PC-3 (cell line): ENCODE measurements around the gene BAG5. TPM values are rescaled to one million over a fixed set of nuclear protein-coding genes. Genes with fewer than 3 reads are reported as not detected.
A peak's percentile ranks its signal among the peaks of the same experiment; 100 is the strongest.

ENCODE experiments used
- ATAC-seq: fragments of 200-7000 bp; cut with Tn5 transposase; 2 replicates; pipeline ENCODE4 v1.9.1; 2020; ENCODE audit warnings: mild to moderate bottlenecking, moderate library complexity
- BruUV-seq: library from RNA; stranded (reverse); fragments of 400-500 nt; replicated peaks from 2 replicates; lab custom pipeline; 2021; lab: Mats Ljungman, UMichigan
- CTCF ChIA-PET: fragments of 300-600 bp; sonication (Branson Sonifier 250); formaldehyde crosslinking; loops from one replicate; lab custom pipeline; 2022; ENCODE audit warnings: antibody characterized with exemption; lab: Charles Lee
- POLR2A ChIA-PET: fragments of 300-600 bp; sonication (Branson Sonifier 250); formaldehyde crosslinking; loops from one replicate; lab custom pipeline; 2022; ENCODE audit warnings: antibody characterized with exemption; ENCODE audit not compliant: unreplicated experiment; lab: Charles Lee
- DNase-seq: peaks from one replicate; pipeline ENCODE4 v3.0.0-alpha.2; 2015
- H2AFZ ChIP-seq: fragments of 300-600 bp; sonication (generic); 2 replicates; pipeline ENCODE4 v1.6.0; 2016; ENCODE audit warnings: antibody characterized with exemption, low read length
- H3F3A ChIP-seq: fragments of 300-600 bp; sonication (generic); one replicate; pipeline ENCODE4 v1.6.0; 2017; ENCODE audit warnings: antibody characterized with exemption, low read length, control low read depth, mild to moderate bottlenecking; ENCODE audit not compliant: unreplicated experiment
- H3K27ac ChIP-seq: fragments of 300-600 bp; sonication (generic); 2 replicates; pipeline ENCODE4 v1.5.1; 2016; ENCODE audit warnings: mild to moderate bottlenecking, low read length
- H3K27me3 ChIP-seq: fragments of 300-600 bp; sonication (generic); 2 replicates; pipeline ENCODE4 v1.6.1; 2016; ENCODE audit warnings: low read length, mixed read lengths
- H3K36me3 ChIP-seq: fragments of 300-600 bp; sonication (generic); 2 replicates; pipeline ENCODE4 v1.6.1; 2016; ENCODE audit warnings: low read depth, mixed run types, low read length, mixed read lengths
- H3K4me1 ChIP-seq: fragments of 300-600 bp; sonication (generic); 2 replicates; pipeline ENCODE4 v1.5.1; 2016; ENCODE audit warnings: low read length; ENCODE audit not compliant: insufficient read depth
- H3K4me2 ChIP-seq: fragments of 300-600 bp; sonication (generic); 2 replicates; pipeline ENCODE4 v1.6.0; 2016; ENCODE audit warnings: low read length
- H3K4me3 ChIP-seq: fragments of 300-600 bp; sonication (generic); 2 replicates; pipeline ENCODE4 v1.5.1; 2016; ENCODE audit warnings: mild to moderate bottlenecking, low read length, mixed read lengths
- H3K79me2 ChIP-seq: fragments of 300-600 bp; sonication (generic); 2 replicates; pipeline ENCODE4 v1.6.1; 2017; ENCODE audit warnings: low read length, mixed read lengths
- H3K9ac ChIP-seq: fragments of 300-600 bp; sonication (generic); 2 replicates; pipeline ENCODE4 v1.6.0; 2016; ENCODE audit warnings: mild to moderate bottlenecking, low read length
- H3K9me2 ChIP-seq: fragments of 300-600 bp; sonication (generic); replicated peaks from 2 replicates; pipeline ENCODE4 v1.6.1; 2016; ENCODE audit warnings: mixed run types, low read length, mixed read lengths
- H3K9me3 ChIP-seq: fragments of 300-600 bp; sonication (generic); 2 replicates; pipeline ENCODE4 v1.6.1; 2016; ENCODE audit warnings: low read length, mixed read lengths
- H4K20me1 ChIP-seq: fragments of 300-600 bp; sonication (generic); 2 replicates; pipeline ENCODE4 v1.6.1; 2016; ENCODE audit warnings: low read length, mixed read lengths
- CTCF ChIP-seq: fragments of 300-600 bp; sonication (generic); conservative IDR thresholded peaks from 2 replicates; pipeline ENCODE4 v1.5.1; 2017; ENCODE audit warnings: antibody characterized with exemption, low read depth, mild to moderate bottlenecking, low read length
- EZH2 ChIP-seq: fragments of 300-600 bp; sonication (generic); IDR thresholded peaks from one replicate; pipeline ENCODE4 v1.6.1; 2017; ENCODE audit warnings: antibody characterized with exemption, mild to moderate bottlenecking, low read length; ENCODE audit not compliant: unreplicated experiment
- EZH2phosphoT487 ChIP-seq: fragments of 300-600 bp; sonication (generic); IDR thresholded peaks from 2 replicates; pipeline ENCODE4 v1.6.1; 2018; ENCODE audit warnings: mild to moderate bottlenecking, antibody characterized with exemption, low read length, borderline replicate concordance
- intact Hi-C: fragments of 100-400 bp; cut with micrococcal nuclease; formaldehyde crosslinking; loops from 2 replicates; pipeline ENCODE4 v1.9.0; 2023
- total RNA-seq: library from RNA; depleted of rRNA; stranded (reverse); fragments of >200 nt; gene quantifications from 2 replicates; pipeline ENCODE4 v1.2.3, GENCODE V29; 2014

BAG5 gene
- total RNA-seq, 1 experiment from 2014 or later = 33.0 TPM

GRCh38 chr14:103529383-103530365 is 32.8 kb downstream of the BAG5 start:
- CTCF ChIA-PET = no interaction called here
- peak overlapping the region; percentile 94 for H3K4me3 ChIP-seq
- peak overlapping the region; percentile 66; the same call in 1 of the 2 replicates for H2AFZ ChIP-seq
- no peaks in the 10 kb centered on the region for H3K9me3 ChIP-seq
- no peaks in the 10 kb centered on the region for H3K9me2 ChIP-seq
- peaks cover 4% of the 10 kb centered on the region; the same call in 1 of the 2 replicates for H3K36me3 ChIP-seq
- peaks cover 41% of the 10 kb centered on the region for H3K79me2 ChIP-seq
- ATAC-seq (no peak), DNase-seq (no peak)
- peaks cover 8% of the 10 kb centered on the region; the same call in 1 of the 2 replicates for H4K20me1 ChIP-seq
- TSS peak; percentile 52 for BruUV-seq
- H3K9ac ChIP-seq = peak overlapping the region; percentile 97
- H3K27me3 ChIP-seq = no peaks in the 10 kb centered on the region
- H3F3A ChIP-seq = no peaks in the 10 kb centered on the region
- POLR2A ChIA-PET = interaction anchor here (1.9 kb wide), 1 partner anchor 11 kb away, joined by 9 read pairs; no protein-coding TSS in a partner anchor
- H3K27ac ChIP-seq = peak overlapping the region; percentile 64
- H3K4me2 ChIP-seq = peak overlapping the region; percentile 96
- no peak for TF ChIP-seq CTCF
- no peak for TF ChIP-seq EZH2phosphoT487
- TF ChIP-seq EZH2 = no peak
- intact Hi-C loops = no loop called here
- H3K4me1 ChIP-seq = peaks cover 22% of the 10 kb centered on the region

- TSS peak; percentile 94 for BruUV-seq
- H3K27me3 ChIP-seq = no peaks in the 10 kb centered on the region
- H3K4me1 ChIP-seq = peaks cover 22% of the 10 kb centered on the region
These were observed 33.7 kb downstream of the BAG5 start, which contains the start of gene TRMT61A for GRCh38 chr14:103528587-103529382. Gene TRMT61A, plus strand, starts transcription at chr14:103529196. Its CDS starts 783 bp downstream, at chr14:103529979.

More at GRCh38 chr14:103528587-103529382, 33.7 kb downstream of the BAG5 start, which contains the start of gene TRMT61A:
- intact Hi-C loops = no loop called here
- Histone ChIP-seq H3K9me3 (no peaks in the 10 kb centered on the region), H3K36me3 (peaks cover 4% of the 10 kb centered on the region; the same call in 1 of the 2 replicates), H3K79me2 (peaks cover 41% of the 10 kb centered on the region), H3K9ac (peak within 1 kb of the TSS; percentile 97), H2AFZ (peak within 1 kb of the TSS; percentile 80), H3K4me3 (peak within 1 kb of the TSS; percentile 94), H3F3A (no peaks in the 10 kb centered on the region), H3K27ac (peak within 1 kb of the TSS; percentile 64), H3K4me2 (peak within 1 kb of the TSS; percentile 96), H4K20me1 (peaks cover 8% of the 10 kb centered on the region; the same call in 1 of the 2 replicates), H3K9me2 (no peaks in the 10 kb centered on the region)
- ATAC-seq = peak; percentile 86
- TF ChIP-seq EZH2phosphoT487 (no peak), CTCF (no peak), EZH2 (no peak)
- CTCF ChIA-PET = interaction anchor here (0.5 to 0.6 kb wide), 2 partner anchors 144 to 149 kb away, joined by 3 read pairs; partner anchors contain the start of gene MARK3
- POLR2A ChIA-PET = interaction anchor here (0.7 to 1.9 kb wide), 2 partner anchors 12 to 156 kb away, joined by 3 to 9 read pairs; no protein-coding TSS in a partner anchor
- DNase-seq = peak; percentile 85
